Stomach (tissue), 9 donors: Measurements from ENCODE around the gene DCDC1. TPM values are rescaled to one million over a fixed set of nuclear protein-coding genes. Genes with fewer than 3 reads are reported as not detected.

Experiments
- DNase-seq, 2 donors: peaks; one replicate each; pipeline versions ENCODE4 v3.0.0 to v3.0.0-alpha.2; 2013 to 2019
- H3K27ac ChIP-seq, 5 donors: fragments of 200-600 bp in 4 of 5; sonication (generic) in 4 of 5; one replicate each; pipeline ENCODE4 v1.5.1; 2013 to 2019; ENCODE audit warnings: mild to moderate bottlenecking in 1 of 5, moderate library complexity in 1 of 5
- H3K27me3 ChIP-seq, 3 donors: fragments of 200-600 bp; sonication (generic); one replicate each; pipeline ENCODE4 v1.5.1; 2017 to 2019; ENCODE audit warnings: mixed run types in 1 of 3
- H3K36me3 ChIP-seq, 4 donors: fragments of 200-600 bp; sonication (generic); 1 replicate in 3 of 4; 2 replicates in 1 of 4; pipeline ENCODE4 v1.5.1; 2016 to 2019
- H3K4me1 ChIP-seq, 4 donors: fragments of 200-600 bp; sonication (generic); one replicate each; pipeline ENCODE4 v1.5.1; 2016 to 2019
- H3K4me3 ChIP-seq, 4 donors: fragments of 200-600 bp; sonication (generic) in 3 of 4; one replicate each; pipeline ENCODE4 v1.5.1; 2016 to 2019; ENCODE audit warnings: mild to moderate bottlenecking in 1 of 4
- H3K9me3 ChIP-seq, 4 donors: fragments of 200-600 bp; sonication (generic); one replicate each; pipeline ENCODE4 v1.5.1; 2016 to 2019
- CTCF ChIP-seq, 7 experiments: fragments of 450-650 bp in 4 of 7; fragments of 200-600 bp in 3 of 7; sonication (generic) in 3 of 7; IDR thresholded peaks; one replicate each; pipeline ENCODE4 v1.5.1; 2016 to 2019; ENCODE audit warnings: antibody characterized with exemption in 7 of 7, control low read depth in 2 of 7, mild to moderate bottlenecking in 1 of 7
- EP300 ChIP-seq: sonication (generic); formaldehyde crosslinking; IDR thresholded peaks from one replicate; pipeline ENCODE4 v1.6.1; 2017; ENCODE audit warnings: antibody characterized with exemption
- POLR2A ChIP-seq, 4 donors: fragments of 450-650 bp; IDR thresholded peaks; one replicate each; pipeline ENCODE4 v1.6.1; 2016; ENCODE audit warnings: antibody characterized with exemption in 4 of 4, control low read depth in 2 of 4, mild to moderate bottlenecking in 1 of 4, moderate library complexity in 1 of 4
- POLR2AphosphoS5 ChIP-seq, 3 donors: sonication (generic); formaldehyde crosslinking; IDR thresholded peaks; one replicate each; pipeline ENCODE4 v1.6.1; 2016; ENCODE audit warnings: antibody characterized with exemption in 3 of 3
- WGBS, 5 donors: extraction: QIAGEN DNeasy Blood & Tissue Kit in 3 of 5; methylation state at CpG; one replicate each; pipeline versions ENCODE4 v1.1.5 to v1.1.7; 2013 to 2018; 5-methylcytosine and 5-hydroxymethylcytosine counted together
- intact Hi-C: fragments of 100-400 bp; cut with DNase I; formaldehyde crosslinking; loops from one replicate; pipeline ENCODE4 v1.15.1; 2023; ENCODE audit warnings: low total_unique reads
- polyA plus RNA-seq, 3 donors: library from polyadenylated mRNA; stranded (reverse); fragments of 200-250 nt; gene quantifications; one replicate each; pipeline ENCODE4 v1.2.3, GENCODE V29; 2013
- total RNA-seq, 5 donors: library from RNA; depleted of rRNA; stranded (reverse); fragments of >200 nt; gene quantifications; one replicate each; pipeline versions ENCODE4 v1.1.0 to v1.2.3, GENCODE V29; 2014 to 2016
- donor health status: healthy with polysubstance abuse.
- donor health status: Bipolar disorder and iron deficiency.
- donor health status: healthy.

DCDC1 gene
- total and polyA plus RNA-seq, 8 donors = 0.45 to 0.55 TPM; not detected in 6

GRCh38 chr11:30859669-30860068 lies 509.9 kb downstream of the DCDC1 start:
- no peaks in the 10 kb centered on the region for H3K9me3 ChIP-seq
- H3K27ac ChIP-seq = no peak overlapping the region
- DNase-seq = peak in 1 of 2 donors; percentile 10
- no peak overlapping the region for H3K4me3 ChIP-seq
- WGBS, 5 donors = 72 to 85% (median 82%) methylated on average over 3 of the region's 3 CpGs
- intact Hi-C loops = loop anchor here (10.0 kb wide), 1 partner anchor 515 kb away; no protein-coding TSS in a partner anchor
- H3K4me1 ChIP-seq = no peaks in the 10 kb centered on the region
- TF ChIP-seq POLR2AphosphoS5 (IDR thresholded peaks at IDR 0.05) = no peak
- TF ChIP-seq EP300 = no peak
- no peak for TF ChIP-seq POLR2A (IDR thresholded peaks at IDR 0.05)
- TF ChIP-seq CTCF (IDR thresholded peaks at IDR 0.05) = no peak
- H3K36me3 ChIP-seq = no peaks in the 10 kb centered on the region
- H3K27me3 ChIP-seq = no peaks in the 10 kb centered on the region

GRCh38 chr11:30855383-30856006 lies 514.0 kb downstream of the DCDC1 start:
- TF ChIP-seq CTCF (IDR thresholded peaks at IDR 0.05) (peak in 2 of 7 experiments; percentile 19 to 22), POLR2AphosphoS5 (IDR thresholded peaks at IDR 0.05) (no peak)
- Histone ChIP-seq H3K9me3 (no peaks in the 10 kb centered on the region), H3K4me3 (no peak overlapping the region), H3K36me3 (no peaks in the 10 kb centered on the region), H3K27me3 (no peaks in the 10 kb centered on the region), H3K27ac (no peak overlapping the region), H3K4me1 (no peaks in the 10 kb centered on the region)
- 46 to 53% (median 48%) methylated on average over 5 of the region's 5 CpGs for WGBS, 5 donors
- intact Hi-C loops = loop anchor here (10.0 kb wide), 1 partner anchor 511 kb away; no protein-coding TSS in a partner anchor
- DNase-seq = peak in 1 of 2 donors; percentile 38

- Histone ChIP-seq H3K36me3 (no peaks in the 10 kb centered on the region), H3K4me3 (no peak overlapping the region), H3K27ac (no peak overlapping the region), H3K27me3 (no peaks in the 10 kb centered on the region), H3K4me1 (no peaks in the 10 kb centered on the region), H3K9me3 (no peaks in the 10 kb centered on the region)
- DNase-seq = no peak
- intact Hi-C loops = loop anchor here (10.0 kb wide), 1 partner anchor 509 kb away; no protein-coding TSS in a partner anchor
- TF ChIP-seq CTCF (IDR thresholded peaks at IDR 0.05) = no peak
- TF ChIP-seq POLR2A (IDR thresholded peaks at IDR 0.05) = no peak
- no peak for TF ChIP-seq POLR2AphosphoS5 (IDR thresholded peaks at IDR 0.05)
- no peak for TF ChIP-seq EP300
Observed at GRCh38 chr11:30853439-30853838, 516.1 kb downstream of the DCDC1 start.

GRCh38 chr11:30852645-30853044 lies 516.9 kb downstream of the DCDC1 start:
- H3K36me3 ChIP-seq = no peaks in the 10 kb centered on the region
- intact Hi-C loops = loop anchor here (10.0 kb wide), 1 partner anchor 508 kb away; no protein-coding TSS in a partner anchor
- no peak overlapping the region for H3K27ac ChIP-seq
- no peaks in the 10 kb centered on the region for H3K4me1 ChIP-seq
- DNase-seq = no peak
- no peak overlapping the region for H3K4me3 ChIP-seq
- no peaks in the 10 kb centered on the region for H3K27me3 ChIP-seq
- 88 to 95% (median 93%) methylated on average over 4 of the region's 4 CpGs for WGBS, 5 donors
- H3K9me3 ChIP-seq = no peaks in the 10 kb centered on the region
- TF ChIP-seq POLR2A (IDR thresholded peaks at IDR 0.05) = no peak
- no peak for TF ChIP-seq POLR2AphosphoS5 (IDR thresholded peaks at IDR 0.05)
- no peak for TF ChIP-seq CTCF (IDR thresholded peaks at IDR 0.05)
- TF ChIP-seq EP300 = no peak
